NCI-H146 (cell line): ENCODE results near the gene IFNE.
A peak's percentile ranks its signal among the peaks of the same experiment; 100 is the strongest.
"Not testable (repeated sequence)": the region's sequence is repeated elsewhere in the genome, so short reads cannot be mapped to it uniquely, and the experiment has no call there.

Experiments
- DNase-seq: peaks from one replicate; lab custom pipeline; 2025; lab: John Stamatoyannopoulos, UW

The IFNE gene

GRCh38 chr9:21491756-21492155 is 9.6 kb upstream of the IFNE start:
- no peak for DNase-seq

GRCh38 chr9:21481470-21482056 is 550 bp downstream of the IFNE start:
- DNase-seq, result no peak

GRCh38 chr9:21479152-21479702 is 2.9 kb downstream of the IFNE start:
- DNase-seq, result no peak

GRCh38 chr9:21477466-21477865 is 4.6 kb downstream of the IFNE start:
- no peak for DNase-seq

DNA sequence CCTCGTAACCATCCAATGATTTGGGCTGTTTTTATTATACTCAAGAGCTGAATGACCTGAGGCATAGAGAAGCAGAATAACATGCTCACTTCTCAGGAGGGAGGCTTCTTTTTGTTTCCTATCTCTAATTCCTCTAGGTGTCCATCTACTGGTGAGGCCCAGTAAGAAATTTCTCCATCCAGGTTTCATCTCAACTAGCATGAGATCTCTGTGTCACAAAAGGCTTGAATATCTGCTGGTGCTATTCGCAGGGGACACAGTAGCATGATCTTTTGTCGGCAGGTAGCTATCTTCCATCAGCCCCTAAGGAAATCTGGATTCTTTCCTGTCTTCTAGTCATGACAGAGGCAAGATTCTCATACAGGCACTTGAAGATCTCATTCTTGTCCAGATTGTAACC is 8.9 kb downstream of the IFNE start:
- DNase-seq, result no peak

DNA sequence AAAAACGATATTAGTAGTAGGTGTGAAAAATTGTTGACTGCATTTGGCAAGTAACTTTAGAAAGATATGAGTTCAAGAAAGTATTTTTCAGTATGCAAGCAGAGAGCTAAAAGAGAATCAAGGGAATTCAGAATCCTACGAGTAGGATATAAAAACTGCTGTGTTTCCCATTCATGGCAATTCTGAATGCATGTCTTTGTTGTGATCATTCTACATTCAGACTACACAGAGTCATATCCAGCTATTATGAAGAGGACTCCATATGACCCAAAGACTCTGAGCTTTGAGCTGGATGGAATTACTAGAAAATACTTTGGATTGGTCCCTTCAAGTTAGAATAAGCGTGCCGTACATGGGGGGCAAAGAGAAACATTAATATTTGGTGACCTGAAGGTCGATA is 12.0 kb downstream of the IFNE start:
- DNase-seq, result no peak

- peak; percentile 26 for DNase-seq
Measured at GRCh38 chr9:21465859-21466518, 16.1 kb downstream of the IFNE start.

GRCh38 chr9:21465138-21465537 is 17.0 kb downstream of the IFNE start:
- DNase-seq, result no peak

DNA sequence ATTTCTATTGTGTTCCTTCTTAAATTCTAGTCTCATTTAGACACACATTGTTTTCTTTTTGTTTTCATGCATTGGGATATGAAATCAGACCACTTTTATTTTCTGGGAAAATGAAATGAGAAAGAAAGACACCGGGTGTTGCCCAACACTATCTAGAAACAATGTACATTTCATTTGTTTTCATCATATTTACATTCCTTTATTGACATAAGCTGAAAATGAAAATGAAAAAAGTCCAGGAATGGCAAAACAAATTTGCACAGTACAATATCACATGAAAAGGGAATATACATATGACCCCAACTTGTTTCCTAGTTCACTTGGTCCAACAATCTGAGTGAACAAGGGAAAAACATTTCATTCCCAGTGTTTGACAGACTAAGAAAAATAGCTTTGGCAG is 20.7 kb downstream of the IFNE start:
- DNase-seq, result no peak

- no peak for DNase-seq
Measured at GRCh38 chr9:21455320-21455719, 26.8 kb downstream of the IFNE start.

DNA sequence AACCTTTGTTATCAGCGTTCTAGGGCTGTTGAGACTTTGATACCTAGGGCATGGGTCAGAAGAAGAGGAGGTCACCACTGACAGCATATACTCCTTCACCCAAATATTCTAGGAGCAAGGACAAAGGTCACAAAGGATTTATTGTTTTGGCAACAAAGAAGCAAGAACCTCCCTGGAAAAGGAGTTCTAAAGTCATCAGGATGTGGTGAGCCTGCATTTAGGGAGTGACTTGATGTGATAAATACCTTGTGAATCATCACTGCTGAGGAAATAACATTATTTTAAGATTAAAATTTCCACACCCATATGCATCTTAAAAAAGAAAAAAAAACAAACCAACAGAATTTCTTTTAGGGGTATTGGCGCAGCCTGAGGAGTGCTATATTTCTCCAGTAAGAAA is 28.0 kb downstream of the IFNE start:
- DNase-seq, result no peak

- no peak for DNase-seq
Measured at GRCh38 chr9:21452681-21453080, 29.4 kb downstream of the IFNE start.

GRCh38 chr9:21450733-21451394 is 31.2 kb downstream of the IFNE start:
- DNase-seq, result no peak

DNA sequence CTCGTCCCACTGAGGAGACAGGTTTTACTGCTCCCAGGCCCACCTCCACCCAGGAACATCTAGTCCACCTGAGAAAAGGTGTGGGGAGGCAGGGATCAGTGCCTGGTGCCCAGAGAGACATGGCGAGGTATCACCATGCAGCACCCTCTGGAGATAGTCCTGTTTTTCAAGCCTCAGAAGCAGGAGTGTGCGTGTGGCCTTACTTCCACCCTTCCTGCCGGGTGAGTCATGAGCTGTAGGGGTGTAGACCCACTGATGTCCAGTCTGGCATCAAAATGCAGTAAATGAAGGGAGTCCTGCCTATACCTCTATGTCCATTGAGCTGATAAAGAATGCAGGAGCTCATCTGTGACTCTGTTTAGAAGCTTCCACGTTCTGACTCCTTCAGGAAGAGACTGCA is 32.8 kb downstream of the IFNE start:
- DNase-seq, result not testable (repeated sequence)

DNA sequence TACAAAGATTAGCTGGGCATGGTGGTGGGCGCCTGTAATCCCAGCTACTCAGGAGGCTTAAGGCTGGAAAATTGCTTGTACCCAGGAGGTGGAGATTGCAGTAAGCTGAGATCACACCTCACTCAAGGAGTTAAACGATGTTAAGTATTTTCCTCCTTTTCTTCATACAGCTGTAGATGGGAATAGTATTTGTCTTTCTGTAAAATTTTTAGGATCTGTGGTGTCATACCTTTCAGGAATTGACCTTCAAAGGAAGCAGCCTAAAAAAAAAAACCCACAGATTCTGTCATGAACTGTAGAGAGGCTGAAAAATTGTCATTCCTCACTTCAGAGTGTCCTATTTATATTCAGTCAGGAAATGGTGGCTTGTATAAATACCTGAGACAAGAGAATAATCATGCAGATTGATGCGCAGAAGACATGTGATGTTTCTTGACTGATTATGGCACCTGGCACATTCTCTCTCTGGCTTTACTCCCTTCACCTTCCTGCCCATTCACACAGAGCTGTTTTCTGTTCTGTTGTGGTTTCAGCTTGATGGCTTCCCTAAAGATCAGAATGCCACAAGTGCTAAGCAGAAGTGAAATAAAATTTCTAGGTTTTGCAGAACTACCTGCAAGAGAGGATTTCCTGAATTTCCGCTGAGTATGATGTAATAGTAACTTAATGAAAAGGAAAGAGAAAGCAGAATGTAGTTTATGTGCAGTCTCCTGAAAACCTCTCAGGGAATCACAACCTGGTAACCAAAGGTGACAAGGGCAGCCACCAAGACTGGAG is 38.1 kb downstream of the IFNE start:
- no peak for DNase-seq

- DNase-seq, result no peak
Measured at GRCh38 chr9:21440139-21440538, 42.0 kb downstream of the IFNE start, which contains the start of gene IFNA1. IFNA1 (plus strand) TSS chr9:21440439; CDS start chr9:21440508, 69 bp downstream.

- DNase-seq, result not testable (repeated sequence)
Measured at GRCh38 chr9:21435015-21435383, 47.1 kb downstream of the IFNE start.

DNA sequence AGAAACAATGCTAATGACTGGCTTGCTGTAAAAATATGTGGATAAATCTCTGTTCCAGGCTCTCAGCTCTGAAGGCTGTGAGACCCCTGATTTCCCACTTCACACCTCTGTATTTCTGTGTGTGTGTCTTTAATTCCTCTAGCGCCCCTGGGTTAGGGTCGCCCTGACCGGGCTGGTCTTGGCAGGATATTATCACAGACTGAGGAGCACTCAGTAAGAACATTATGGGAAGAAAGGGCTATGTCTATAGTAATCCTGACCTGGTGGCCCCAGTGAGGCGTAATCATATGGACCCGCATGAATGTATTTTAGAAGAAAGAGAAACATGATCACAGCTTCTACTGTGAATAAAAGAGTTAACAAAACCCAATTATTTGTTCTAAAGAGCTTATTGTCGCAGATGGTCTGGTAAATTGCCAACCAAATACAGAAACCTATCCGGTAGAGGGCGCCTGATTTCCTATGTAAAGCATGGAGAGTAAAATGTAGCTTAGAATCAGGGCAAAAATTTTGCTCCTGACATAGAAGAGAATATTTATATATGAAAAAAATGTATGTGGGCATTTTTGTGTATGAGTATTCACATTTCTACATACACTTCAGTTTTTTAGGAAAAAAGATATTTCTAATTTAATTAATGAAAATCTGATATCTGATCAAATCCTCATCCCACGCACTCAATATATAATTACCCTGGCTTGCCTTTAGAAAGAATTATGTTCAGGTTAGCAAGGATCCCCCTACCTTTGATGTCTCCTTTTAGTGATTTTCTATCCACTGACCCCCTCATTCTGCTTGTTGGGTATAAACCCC is 47.7 kb downstream of the IFNE start:
- peak; percentile 40 for DNase-seq

- DNase-seq, result no peak
Measured at GRCh38 chr9:21432672-21433425, 49.3 kb downstream of the IFNE start.
